Measurements from ENCODE around the gene PTPN9.
A peak's percentile ranks its signal among the peaks of the same experiment; 100 is the strongest.
"Not testable (repeated sequence)": the region's sequence is repeated elsewhere in the genome, so short reads cannot be mapped to it uniquely, and the experiment has no call there.

The PTPN9 gene

DNA sequence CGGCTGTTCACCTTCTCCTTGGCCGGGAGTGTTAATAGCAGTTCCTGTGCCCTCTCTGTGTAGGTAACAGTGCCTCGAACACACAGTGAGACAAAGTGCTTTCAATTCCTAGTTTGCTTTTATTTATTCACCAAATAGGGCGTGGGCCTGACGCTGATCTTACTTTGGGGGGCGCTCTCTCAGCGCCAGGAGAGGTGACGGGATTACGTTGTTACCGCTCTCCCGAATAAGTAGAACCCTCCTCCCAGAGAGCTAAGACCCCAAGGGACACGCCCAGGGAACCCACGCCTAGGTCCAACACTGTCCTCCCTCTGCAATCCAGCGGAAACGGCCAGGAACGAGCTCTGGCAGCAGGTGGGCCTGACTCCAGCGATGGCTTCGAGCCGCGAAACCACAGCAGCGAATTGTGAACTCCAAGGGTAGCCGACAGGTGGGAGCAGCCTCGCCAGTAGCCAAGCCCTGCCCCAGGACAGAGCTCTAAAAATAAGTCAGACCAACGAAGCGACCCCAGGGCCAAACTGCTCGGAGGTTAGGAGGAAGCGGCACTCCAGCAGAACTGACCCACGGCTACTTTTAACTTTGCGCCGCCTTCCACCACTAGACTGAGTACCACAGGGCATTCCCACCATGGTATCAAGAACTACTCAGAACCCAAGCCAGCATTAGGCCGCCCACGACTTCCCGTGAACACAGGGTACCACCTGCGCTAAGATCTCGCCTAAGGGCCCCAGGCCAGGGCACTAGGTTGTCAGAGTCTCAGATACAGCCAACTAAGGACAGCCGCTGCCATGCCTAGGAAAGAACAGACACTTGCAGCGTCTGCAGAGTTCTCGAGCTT is 126.0 kb downstream of the PTPN9 start:
- DNase-seq (ENCODE audit: low spot score): no peak

DNA sequence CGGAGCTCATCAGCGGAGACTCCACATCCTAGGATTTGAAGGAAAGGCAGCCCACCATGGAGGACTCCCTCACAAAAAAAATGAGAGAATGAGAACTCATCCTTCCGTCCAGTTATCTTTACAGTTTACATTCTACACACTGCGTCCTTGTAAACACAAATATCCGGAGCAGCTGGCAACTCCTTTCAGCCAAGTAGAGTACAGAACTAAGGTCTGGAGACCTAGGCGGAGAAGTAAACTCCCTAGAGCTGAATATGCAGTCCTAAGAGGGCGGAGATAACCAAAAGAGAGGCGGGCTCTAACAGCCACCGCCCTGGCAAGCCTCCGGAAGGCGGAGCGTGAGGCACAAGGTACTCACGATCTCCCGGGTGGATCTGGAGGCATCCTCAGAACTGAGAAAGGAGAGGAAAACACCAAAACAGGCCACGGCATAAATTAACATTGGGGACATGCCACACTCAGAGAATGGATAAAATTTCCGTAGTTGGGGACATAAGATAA is 126.7 kb downstream of the PTPN9 start:
- DNase-seq (ENCODE audit: low spot score): peak; percentile 62

DNA sequence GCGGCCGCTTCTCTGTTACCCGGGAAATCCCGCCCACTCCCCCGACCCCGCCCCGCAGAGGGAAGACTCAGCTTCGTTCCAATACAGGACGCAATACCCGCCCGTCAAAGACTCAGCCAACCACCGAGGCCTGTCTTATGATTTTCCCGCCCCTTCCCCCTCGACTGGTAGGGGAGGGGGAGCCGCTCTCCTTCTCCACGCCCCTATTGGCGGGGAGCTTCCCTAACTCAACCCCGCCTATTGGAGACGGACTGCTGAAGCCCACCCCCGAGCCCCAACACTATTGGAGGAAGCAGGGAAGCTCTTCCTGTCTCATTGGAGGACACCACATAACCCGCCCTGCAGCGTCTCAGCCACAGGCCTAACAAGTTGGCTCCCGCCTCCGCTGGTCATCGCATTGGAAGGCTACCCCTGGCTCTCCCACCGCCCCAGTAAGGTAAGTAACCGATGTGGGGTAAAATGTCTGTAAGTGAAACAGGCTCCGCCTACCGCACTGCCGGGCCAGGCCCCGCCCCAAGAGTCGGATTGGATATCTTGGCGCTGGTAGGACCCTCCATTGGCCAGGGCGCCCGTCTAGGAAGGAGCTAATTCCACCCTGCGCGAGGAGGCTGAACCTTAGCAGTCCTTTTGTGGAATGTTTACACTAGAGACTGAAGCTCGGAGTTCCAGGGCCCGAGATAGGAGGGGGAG is 127.3 kb downstream of the PTPN9 start, which contains the start of gene SIN3A:
TSS of gene SIN3A (minus strand) at position 17 of the 690 bp plus-strand sequence. CDS start 21,315 bp downstream, outside the sequence.
- peak; percentile 86 for DNase-seq (ENCODE audit: low spot score)

DNA sequence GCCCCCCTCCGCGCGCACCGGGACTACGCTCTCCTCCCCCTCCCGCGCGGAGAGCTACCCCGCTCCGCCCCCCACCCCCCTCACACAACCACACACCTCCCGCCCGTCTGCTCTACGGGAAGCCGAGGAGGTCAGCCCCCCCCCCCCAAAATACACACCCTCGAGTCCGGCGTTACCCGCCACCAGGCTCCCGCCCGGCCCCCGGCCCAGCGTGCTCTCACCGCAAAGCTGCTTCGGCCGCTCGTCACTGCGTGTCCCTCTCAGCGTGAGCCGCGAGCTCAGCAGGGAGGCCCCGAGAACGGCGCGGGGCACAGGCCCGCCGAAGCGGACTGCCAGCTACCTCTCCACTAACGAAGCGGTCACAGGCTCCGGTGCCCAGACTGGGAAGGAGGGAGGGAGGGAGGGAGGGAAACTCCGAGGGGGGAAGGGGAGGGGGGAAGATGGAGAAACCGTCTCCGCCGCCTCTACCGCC is 127.9 kb downstream of the PTPN9 start:
- DNase-seq (ENCODE audit: low spot score): no peak

DNA sequence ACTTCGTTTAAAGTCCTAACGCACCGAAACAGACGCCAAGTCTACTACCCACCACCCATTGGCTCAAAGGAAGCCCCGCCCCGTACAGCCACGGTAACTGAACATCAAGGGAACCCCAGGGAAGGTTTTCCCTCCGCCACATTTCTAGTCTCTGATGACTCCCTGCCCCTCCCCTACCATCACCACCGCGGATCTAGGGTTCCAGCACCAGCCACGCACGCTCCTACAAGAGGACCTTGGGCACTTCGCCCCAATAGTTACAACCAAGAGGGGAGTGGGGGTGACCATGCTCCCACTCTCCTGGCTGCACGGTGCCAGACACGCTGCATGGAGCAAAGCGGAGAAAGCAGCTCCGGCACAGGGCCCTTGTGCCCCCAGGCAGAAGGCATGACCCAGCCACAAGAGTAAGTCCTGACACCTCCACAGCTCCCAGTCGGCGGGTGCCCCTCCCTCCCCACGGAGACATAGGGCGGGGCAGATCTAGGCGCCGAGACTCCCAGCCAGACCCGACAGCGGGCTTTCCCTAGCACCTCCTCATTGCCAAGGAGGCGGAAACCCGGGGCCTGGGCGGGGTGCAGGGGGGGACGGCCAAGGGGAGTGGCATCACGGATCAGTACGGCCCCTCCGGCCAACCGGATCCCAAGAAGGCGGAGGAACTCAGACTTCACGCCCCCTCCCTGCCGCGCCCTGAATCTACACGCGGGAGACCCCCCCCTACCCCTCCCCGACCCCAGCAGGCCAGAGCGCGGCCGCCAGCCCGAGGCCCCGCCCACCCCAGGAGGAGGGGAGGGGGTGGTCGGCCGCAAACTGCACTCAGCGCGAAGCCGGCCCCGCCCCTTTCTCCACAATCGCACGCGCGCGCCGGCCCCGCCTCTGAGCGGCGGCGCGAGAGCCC is 128.6 kb downstream of the PTPN9 start:
- peak; percentile 85 for DNase-seq (ENCODE audit: low spot score)

DNA sequence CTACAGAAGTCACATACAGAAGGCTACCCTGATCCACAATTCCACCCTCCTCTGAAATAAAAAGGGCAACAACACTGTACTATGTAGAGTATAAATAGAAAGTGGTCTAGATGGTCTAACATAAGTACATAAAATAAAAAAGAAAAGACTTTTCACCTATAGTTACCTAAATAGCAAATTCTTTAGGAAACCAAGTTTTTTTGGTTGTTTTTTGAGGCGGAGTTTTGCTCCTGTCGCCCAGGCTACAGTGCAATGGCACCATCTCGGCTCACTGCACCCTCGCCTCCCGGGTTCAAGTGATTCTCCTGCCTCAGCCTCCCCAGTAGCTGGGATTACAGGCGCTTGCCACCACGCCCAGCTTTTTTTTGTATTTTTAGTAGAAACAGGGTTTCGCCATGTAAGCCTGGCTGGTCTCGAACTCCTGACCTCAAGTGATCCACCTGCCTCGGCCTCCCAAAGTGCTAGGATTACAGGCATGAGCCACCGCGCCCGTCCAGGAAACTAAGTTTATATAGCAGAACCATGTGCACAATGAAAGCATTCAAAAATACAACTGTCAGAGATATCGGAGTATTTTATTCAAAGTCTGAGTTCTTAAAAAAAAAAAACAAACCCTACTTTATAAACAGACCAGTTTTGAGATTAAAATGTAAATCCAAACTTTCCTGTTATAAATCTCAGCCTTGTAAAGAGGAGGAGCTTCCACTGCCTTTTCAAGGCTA is 129.4 kb downstream of the PTPN9 start:
- no peak for DNase-seq (ENCODE audit: low spot score)

DNA sequence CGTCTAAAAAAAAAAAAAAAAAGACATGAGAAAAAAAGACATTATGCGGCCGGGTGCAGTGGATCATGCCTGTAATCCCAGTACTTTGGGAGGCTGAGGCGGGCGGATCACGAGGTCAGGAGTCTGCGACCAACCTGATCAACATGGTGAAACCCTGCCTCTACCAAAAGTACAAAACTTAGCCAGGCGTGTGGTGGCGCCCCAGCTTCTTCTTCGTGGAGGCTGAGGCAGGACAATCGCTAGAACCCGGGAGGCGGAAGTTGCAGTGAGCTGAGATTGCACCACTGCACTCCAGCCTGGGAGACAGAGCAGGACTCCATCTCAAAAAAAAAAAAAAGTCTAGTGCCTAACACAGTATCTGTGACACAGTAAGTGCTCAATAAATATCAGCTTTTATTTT is 130.9 kb downstream of the PTPN9 start:
- not testable (repeated sequence) for DNase-seq (ENCODE audit: low spot score)

DNA sequence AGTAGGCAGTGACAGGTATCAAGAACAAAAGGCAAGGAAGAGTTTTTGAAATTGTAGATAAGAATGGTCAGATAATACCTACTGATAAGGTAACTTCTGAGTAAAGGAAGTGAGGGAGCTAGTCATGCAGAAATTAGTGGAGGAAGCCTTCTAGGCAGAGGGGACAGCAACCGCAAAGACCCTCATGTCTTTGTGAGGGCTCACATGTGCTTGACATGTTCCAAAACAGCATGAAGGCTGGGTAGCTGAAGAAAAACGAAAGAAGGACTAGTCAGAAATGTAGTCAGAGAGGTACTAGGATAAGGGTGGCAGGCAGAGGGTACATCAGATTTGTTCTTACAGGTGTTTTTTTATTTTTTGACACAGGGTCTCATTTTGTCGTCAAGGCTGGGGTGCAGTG is 133.0 kb downstream of the PTPN9 start:
- DNase-seq (ENCODE audit: low spot score): no peak

DNA sequence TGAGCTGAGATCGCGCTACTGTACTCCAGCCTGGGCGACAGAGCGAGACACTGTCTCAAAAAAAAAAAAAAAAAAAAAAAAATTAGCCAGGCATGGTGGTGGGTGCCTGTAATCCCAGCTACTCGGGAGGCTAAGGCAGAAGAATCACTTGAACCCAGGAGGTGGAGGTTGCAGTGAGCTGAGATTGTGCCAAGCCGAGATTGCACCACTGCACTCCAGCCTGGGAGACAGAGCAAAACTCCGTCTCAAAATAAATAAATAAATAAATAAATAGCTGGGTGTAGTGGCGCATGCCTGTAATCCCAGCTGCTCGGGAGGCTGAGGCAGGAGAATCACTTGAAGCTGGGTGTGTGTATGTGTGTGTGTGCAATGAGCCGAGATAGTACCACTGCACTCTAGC is 133.8 kb downstream of the PTPN9 start:
- not testable (repeated sequence) for DNase-seq (ENCODE audit: low spot score)

DNA sequence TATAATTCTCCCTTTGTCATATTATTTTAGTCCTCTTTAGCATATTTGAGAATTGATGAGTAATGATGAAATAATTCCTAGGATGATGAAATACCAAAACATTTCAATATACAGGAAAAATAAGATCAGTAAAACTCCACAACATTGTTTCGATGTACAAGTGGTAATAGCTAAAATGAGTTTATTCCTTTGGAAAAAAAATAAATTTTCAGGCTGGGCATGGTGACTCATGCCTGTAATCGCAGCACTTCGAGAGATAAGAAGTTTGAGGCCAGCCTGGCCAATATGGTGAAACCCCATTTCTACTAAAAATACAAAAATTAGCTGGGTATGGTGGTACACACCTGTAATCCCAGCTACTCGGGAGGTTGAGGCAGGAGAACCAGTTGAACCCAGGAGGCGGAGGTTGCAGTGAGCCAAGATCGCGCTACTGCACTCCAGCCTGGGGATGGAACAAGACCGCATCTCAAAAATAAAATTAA is 135.1 kb downstream of the PTPN9 start:
- DNase-seq (ENCODE audit: low spot score): not testable (repeated sequence)

DNA sequence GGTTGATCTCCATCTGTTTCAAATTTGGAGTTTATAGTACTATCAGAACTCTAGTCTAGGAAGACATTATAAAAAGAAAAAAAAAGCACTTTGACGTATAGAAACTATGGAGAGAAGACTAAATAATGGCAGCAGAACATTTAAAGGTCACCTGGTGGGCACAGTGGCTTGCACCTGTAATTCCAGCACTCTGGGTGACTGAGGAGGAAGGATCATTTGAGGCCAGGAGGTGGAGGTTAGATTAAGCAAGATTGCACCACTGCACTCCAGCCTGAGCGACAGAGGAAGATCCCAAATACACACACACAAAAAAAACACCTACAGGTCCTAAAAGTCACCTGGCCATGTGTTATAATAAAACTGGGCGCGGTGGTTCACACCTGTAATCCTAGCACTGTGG is 141.4 kb downstream of the PTPN9 start:
- DNase-seq (ENCODE audit: low spot score): no peak

DNA sequence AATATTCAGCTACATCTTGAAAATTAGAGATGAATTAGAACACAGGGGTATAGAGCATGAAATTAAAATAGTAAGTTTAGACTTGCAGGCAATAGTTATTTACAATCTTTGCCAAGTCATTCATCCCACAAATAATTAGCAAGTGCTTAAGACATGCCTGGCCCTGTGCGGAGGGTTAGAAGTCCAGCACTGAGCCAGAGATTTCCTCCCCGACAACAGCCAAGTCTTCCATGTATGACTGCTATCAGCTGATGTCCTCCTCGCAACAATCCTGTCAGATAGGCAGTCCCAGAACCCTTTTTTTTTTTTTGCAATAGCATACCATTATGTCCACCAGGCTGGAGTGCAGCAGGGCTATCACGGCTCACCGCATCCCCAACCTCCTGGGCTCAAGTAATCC is 142.2 kb downstream of the PTPN9 start:
- DNase-seq (ENCODE audit: low spot score): no peak

DNA sequence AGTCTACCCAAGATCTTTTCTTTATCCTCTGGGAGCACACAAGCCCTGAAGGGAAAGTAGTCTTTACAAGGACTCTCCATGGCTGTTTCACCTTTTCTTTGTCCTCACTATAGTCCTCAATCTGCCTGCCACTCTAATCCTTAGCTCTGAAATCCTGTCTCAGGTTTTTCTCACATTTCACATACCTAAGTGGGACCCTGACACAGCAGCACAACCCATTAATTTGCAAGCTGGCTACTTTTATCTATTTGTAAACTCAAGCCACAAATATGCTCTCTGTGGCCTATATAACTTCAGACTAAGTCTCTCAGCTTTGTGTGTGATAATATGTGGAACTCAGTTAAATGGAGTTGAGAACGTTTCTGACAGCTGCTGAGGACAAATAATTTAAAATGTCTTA is 147.4 kb downstream of the PTPN9 start:
- DNase-seq (ENCODE audit: low spot score): no peak

DNA sequence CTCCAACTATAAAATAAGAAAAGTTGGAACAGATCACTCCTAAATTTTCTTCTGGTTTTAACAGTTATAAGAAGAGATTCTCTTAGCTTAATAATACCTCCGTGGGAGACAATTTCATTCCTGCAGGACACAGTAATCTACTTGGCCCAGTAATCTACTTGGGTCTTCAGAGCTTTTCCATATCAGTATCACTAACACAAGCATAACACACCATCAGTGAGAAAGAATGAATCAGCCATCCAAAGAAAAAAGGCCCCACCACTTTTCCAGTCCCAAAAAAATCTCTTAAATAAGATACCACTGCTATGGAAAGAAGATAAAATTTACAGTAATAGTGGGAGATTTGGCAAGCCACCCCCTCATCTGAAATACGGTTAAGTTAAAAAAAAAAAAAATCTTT is 147.8 kb downstream of the PTPN9 start:
- DNase-seq (ENCODE audit: low spot score): no peak

DNA sequence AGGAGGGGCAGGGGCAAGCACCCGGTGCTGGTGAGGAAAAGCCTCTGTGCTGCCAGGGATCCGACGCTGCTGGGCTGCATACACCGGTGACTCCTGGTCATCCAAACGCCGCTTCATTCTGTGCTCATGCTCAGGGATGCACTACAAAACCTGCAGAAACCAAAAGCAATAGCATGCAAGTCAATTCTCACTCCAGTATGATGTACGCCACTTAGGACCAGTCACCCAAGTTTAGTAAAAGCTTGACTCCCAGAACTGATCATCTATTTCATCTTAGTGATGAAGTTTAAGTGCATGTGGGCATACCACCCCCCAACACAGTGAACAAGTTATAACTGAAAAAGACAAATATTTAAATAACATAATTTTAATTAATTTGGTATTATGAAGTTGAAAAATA is 148.9 kb downstream of the PTPN9 start:
- no peak for DNase-seq (ENCODE audit: low spot score)

DNA sequence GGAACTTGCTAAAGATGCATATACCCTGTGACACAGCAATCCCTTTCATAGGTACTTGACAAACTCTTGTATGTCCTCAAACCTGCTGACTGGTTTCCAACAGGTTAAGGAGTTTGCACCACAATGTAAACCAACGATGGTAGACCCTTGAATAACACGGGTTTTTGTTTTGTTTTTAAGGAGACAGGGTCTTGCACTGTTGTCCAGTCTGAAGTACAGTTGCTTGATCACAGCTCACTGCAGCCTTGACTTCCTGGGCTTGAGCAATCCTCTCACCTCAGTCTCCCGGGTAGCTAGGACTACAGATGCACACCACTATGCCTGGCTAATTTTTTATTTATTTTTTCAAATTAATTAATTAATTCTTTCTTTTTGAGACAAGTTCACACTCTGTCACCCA is 151.0 kb downstream of the PTPN9 start:
- DNase-seq (ENCODE audit: low spot score): no peak

DNA sequence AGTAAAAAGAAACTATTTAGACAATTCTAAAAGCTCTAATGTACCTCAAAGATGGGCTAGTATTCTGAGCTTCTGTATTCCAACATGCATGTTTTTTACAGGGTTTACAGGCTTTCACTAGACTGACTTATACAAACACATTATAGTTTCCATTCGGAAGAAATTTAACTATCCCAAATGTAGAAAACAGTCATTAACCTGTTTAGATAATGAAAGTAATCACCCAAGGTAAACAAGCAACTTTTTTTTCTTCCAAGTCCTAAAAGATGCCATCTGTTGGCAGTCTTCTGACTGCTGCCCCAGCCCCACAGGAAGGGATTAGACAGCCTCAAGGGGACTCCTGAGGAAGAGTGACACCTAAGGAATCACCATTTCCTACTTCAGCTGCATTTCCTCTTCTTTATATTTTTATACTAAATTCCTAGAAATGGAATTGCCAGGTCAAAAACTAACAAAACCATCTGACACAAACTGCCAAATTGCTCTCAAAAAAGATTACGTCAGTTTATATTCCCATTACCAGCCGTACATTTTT is 153.1 kb downstream of the PTPN9 start:
- DNase-seq (ENCODE audit: low spot score): no peak

DNA sequence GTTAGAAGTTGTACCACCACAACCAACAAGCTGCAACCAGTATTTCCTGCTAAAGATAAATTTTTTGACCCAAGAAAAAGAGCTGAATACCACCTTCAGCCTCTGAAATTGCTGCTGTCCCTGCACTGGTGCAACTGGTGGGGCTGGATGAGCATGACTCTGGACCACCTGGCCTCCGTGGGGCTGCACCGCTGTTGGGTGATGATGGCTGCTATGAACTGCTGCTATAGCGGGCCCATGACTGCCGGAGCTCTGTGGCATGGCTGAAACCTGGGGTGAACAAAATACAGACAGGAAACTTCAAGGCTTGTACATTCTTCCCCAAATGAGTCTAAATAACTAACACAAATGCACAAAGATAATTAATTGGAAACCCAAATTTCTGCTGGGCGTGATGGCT is 156.6 kb downstream of the PTPN9 start:
- DNase-seq (ENCODE audit: low spot score): no peak

DNA sequence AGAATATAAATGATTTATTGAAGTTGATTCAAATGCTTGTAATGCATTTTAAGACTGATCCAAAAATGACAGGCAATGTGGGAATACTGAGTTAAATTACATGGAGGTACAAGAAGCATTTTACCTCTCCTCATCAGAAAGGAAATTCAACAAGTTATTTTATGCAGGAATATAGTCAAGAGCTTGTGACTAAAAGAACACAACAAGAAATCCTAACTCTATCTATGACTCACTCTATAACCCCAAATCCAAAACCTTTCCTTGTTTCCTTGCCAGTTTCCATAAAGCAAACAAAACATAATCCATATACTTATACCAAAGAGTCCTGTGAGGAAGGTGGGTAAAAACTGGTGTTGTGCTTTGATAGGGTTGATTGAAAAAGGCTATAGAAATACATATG is 158.4 kb downstream of the PTPN9 start:
- no peak for DNase-seq (ENCODE audit: low spot score)

DNA sequence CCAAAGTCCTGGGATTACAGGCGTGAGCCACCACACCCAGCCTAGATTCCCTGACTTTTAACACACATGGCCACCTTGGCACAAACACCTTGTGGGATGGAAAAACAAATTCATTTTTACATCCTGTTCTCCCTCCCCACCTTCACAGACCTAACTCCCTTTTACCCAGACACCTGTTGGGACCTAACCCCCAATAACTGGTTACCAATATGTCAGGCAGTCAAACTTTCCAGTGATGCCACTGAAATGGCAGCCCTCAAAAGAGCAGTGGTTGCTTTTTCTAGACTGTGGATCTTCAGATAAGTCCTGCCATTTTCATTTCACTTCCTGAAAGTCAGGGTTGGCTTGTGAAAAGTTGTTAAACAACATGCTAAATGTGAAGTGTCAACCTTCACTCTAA is 162.5 kb downstream of the PTPN9 start:
- DNase-seq (ENCODE audit: low spot score): no peak
